ENCODE results near the gene TEAD1.

DNA sequence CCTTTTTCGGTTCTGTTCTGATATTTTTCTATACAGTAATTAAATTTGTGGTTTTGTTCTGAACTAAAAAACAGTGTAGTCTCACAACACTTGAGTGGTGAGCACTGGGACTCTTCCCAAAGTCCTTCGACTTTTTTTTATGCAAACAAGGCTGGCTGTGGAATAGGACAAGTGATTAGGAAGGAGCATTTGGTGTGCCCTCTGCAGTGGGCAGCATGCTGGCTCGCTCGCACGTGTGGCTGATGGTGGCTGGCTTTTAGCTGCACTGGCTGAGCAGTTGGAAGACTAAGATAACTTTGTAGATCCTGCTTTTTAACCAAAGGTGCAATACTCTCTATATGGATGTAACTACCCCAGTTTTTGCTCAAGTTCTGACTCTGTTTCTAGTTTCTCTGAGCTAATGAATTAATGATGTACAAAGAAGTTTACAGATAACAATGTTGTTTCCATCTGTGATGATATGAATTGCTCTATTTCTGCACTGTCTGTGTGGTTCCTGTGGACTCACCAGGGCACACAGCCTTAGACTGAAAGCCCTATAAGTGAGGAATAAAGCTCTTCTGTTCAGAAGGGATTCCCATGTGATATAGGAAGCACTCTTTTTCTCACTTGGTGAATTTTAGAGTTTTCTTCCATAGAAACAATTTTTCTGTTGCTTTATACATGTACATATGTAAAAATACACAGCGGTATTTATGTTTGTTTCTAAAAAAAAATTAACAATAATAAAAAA is 191.8 kb downstream of the TEAD1 start:
- TF ChIP-seq CTCF (IDR thresholded peaks at IDR 0.05), result no peak
- TF ChIP-seq POLR2A (IDR thresholded peaks at IDR 0.05), result no peak

All from gastroesophageal sphincter (tissue), 3 donors.